IPS-18a (cell line): ENCODE results near the gene RANBP9.
A peak's percentile ranks its signal among the peaks of the same experiment; 100 is the strongest.

Experiments used
- H3K27ac ChIP-seq: one replicate; pipeline ENCODE4 v1.5.1; 2013; ENCODE audit warnings: low read length
- H3K27me3 ChIP-seq: one replicate; pipeline ENCODE4 v1.6.1; 2013; ENCODE audit warnings: mild to moderate bottlenecking, low read length; ENCODE audit not compliant: control insufficient read depth, insufficient read depth
- H3K36me3 ChIP-seq: one replicate; pipeline ENCODE4 v1.6.1; 2013; ENCODE audit warnings: low read depth, low read length; ENCODE audit not compliant: control insufficient read depth
- H3K4me1 ChIP-seq: one replicate; pipeline ENCODE4 v1.6.1; 2013; ENCODE audit warnings: low read depth, low read length; ENCODE audit not compliant: control insufficient read depth
- H3K4me3 ChIP-seq: one replicate; pipeline ENCODE4 v1.5.1; 2013; ENCODE audit warnings: low read length
- H3K9ac ChIP-seq: one replicate; pipeline ENCODE4 v1.6.1; 2013; ENCODE audit warnings: mild to moderate bottlenecking, low read length, moderate library complexity
- H3K9me3 ChIP-seq: one replicate; pipeline ENCODE4 v1.6.1; 2013; ENCODE audit warnings: low read depth, low read length; ENCODE audit not compliant: control insufficient read depth

Gene RANBP9

GRCh38 chr6:13638014-13638413 lies 73.6 kb downstream of the RANBP9 start:
- H3K27ac ChIP-seq = no peak overlapping the region
- no peak overlapping the region for H3K9ac ChIP-seq
- H3K36me3 ChIP-seq = peaks cover 21% of the 10 kb centered on the region
- no peak overlapping the region for H3K4me3 ChIP-seq
- peaks cover 22% of the 10 kb centered on the region for H3K4me1 ChIP-seq
- H3K27me3 ChIP-seq = no peaks in the 10 kb centered on the region
- no peaks in the 10 kb centered on the region for H3K9me3 ChIP-seq

GRCh38 chr6:13635948-13636658 lies 75.5 kb downstream of the RANBP9 start:
- H3K9ac ChIP-seq = peak overlapping the region; percentile 9
- H3K4me1 ChIP-seq = peaks cover 22% of the 10 kb centered on the region
- peak overlapping the region; percentile 46 for H3K27ac ChIP-seq
- no peaks in the 10 kb centered on the region for H3K27me3 ChIP-seq
- H3K4me3 ChIP-seq = no peak overlapping the region
- H3K36me3 ChIP-seq = peaks cover 31% of the 10 kb centered on the region
- no peaks in the 10 kb centered on the region for H3K9me3 ChIP-seq

GRCh38 chr6:13633343-13633742 lies 78.3 kb downstream of the RANBP9 start:
- Histone ChIP-seq H3K27ac (no peak overlapping the region), H3K36me3 (peaks cover 35% of the 10 kb centered on the region), H3K9me3 (no peaks in the 10 kb centered on the region), H3K4me3 (no peak overlapping the region), H3K9ac (no peak overlapping the region), H3K4me1 (peaks cover 22% of the 10 kb centered on the region), H3K27me3 (no peaks in the 10 kb centered on the region)

- Histone ChIP-seq H3K36me3 (peaks cover 34% of the 10 kb centered on the region), H3K27me3 (no peaks in the 10 kb centered on the region), H3K9ac (no peak overlapping the region), H3K4me1 (peaks cover 2% of the 10 kb centered on the region), H3K27ac (no peak overlapping the region), H3K4me3 (no peak overlapping the region), H3K9me3 (no peaks in the 10 kb centered on the region)
Measured at GRCh38 chr6:13630499-13630898, 81.1 kb downstream of the RANBP9 start.

- Histone ChIP-seq H3K36me3 (peaks cover 34% of the 10 kb centered on the region), H3K9me3 (no peaks in the 10 kb centered on the region), H3K9ac (no peak overlapping the region), H3K27me3 (no peaks in the 10 kb centered on the region), H3K4me1 (no peaks in the 10 kb centered on the region), H3K4me3 (no peak overlapping the region), H3K27ac (no peak overlapping the region)
Measured at GRCh38 chr6:13629459-13630116, 82.0 kb downstream of the RANBP9 start.

- H3K36me3 ChIP-seq = peaks cover 63% of the 10 kb centered on the region
- no peaks in the 10 kb centered on the region for H3K27me3 ChIP-seq
- H3K4me3 ChIP-seq = no peak overlapping the region
- H3K9ac ChIP-seq = no peak overlapping the region
- H3K4me1 ChIP-seq = no peaks in the 10 kb centered on the region
- no peak overlapping the region for H3K27ac ChIP-seq
- no peaks in the 10 kb centered on the region for H3K9me3 ChIP-seq
Measured at GRCh38 chr6:13624871-13625288, 86.8 kb downstream of the RANBP9 start.

- no peak overlapping the region for H3K9ac ChIP-seq
- H3K4me1 ChIP-seq = peaks cover 8% of the 10 kb centered on the region
- H3K4me3 ChIP-seq = peak overlapping the region; percentile 98
- H3K27ac ChIP-seq = no peak overlapping the region
- no peaks in the 10 kb centered on the region for H3K9me3 ChIP-seq
- no peaks in the 10 kb centered on the region for H3K27me3 ChIP-seq
- peaks cover 53% of the 10 kb centered on the region for H3K36me3 ChIP-seq
Measured at GRCh38 chr6:13617066-13617465, 94.6 kb downstream of the RANBP9 start.

- Histone ChIP-seq H3K9ac (peak overlapping the region; percentile 98), H3K27me3 (no peaks in the 10 kb centered on the region), H3K9me3 (no peaks in the 10 kb centered on the region), H3K4me3 (peak overlapping the region; percentile 98), H3K36me3 (peaks cover 40% of the 10 kb centered on the region), H3K27ac (no peak overlapping the region), H3K4me1 (peaks cover 8% of the 10 kb centered on the region)
Measured at GRCh38 chr6:13615792-13616120, 95.9 kb downstream of the RANBP9 start.

GRCh38 chr6:13614926-13615791 lies 96.5 kb downstream of the RANBP9 start, which contains the start of gene NOL7:
NOL7 (plus strand) TSS chr6:13615335; CDS start chr6:13615359, 24 bp downstream.
- peak within 1 kb of the TSS; percentile 98 for H3K4me3 ChIP-seq
- H3K9me3 ChIP-seq = no peaks in the 10 kb centered on the region
- H3K4me1 ChIP-seq = peaks cover 8% of the 10 kb centered on the region
- H3K27me3 ChIP-seq = no peaks in the 10 kb centered on the region
- H3K27ac ChIP-seq = peak within 1 kb of the TSS; percentile 70
- H3K36me3 ChIP-seq = peaks cover 34% of the 10 kb centered on the region
- H3K9ac ChIP-seq = peak within 1 kb of the TSS; percentile 98

- peaks cover 8% of the 10 kb centered on the region for H3K4me1 ChIP-seq
- H3K4me3 ChIP-seq = peak overlapping the region; percentile 98
- H3K36me3 ChIP-seq = peaks cover 25% of the 10 kb centered on the region
- H3K27me3 ChIP-seq = no peaks in the 10 kb centered on the region
- H3K27ac ChIP-seq = peak overlapping the region; percentile 70
- no peaks in the 10 kb centered on the region for H3K9me3 ChIP-seq
- H3K9ac ChIP-seq = peak overlapping the region; percentile 98
Measured at GRCh38 chr6:13614126-13614925, 97.3 kb downstream of the RANBP9 start.
